Left hindlimb (tissue), 1 donor: ENCODE results near the gene RASA3.

Source experiments
- DNase-seq: peaks from one replicate; pipeline ENCODE4 v3.0.0-alpha.2; 2018

The RASA3 gene

DNA sequence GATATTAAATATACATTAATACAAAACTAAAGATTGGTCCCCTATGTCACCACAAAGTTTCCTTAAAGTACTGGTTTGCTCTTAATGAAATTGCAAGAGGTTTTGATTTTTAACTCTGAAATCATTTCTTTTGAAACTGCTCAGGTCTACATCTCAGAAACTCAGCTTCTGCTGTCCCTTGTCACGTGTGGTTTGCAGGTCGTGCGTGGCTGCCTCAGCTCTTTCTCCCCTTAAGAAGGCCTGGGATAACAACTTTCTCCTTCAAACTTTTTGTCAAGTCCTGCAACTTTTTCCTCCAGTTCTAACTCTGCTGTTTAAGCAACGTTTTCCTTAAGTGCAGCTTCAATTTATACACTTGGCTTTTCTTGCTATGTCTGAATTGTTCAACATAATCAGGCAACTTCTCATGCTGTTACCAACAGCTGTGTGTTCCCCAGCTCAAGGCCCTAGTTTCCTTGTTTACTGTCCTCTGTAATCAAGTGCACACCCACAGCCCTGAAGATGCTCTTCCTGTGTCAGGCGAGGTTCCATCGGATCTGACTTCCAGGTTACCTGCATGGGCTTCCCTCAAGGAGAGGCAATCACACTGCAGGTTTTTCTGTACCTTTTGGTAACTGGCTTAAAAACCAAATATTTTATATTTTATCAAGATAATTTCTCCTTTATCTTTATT, 172.0 kb downstream of the RASA3 start:
- no peak for DNase-seq

DNA sequence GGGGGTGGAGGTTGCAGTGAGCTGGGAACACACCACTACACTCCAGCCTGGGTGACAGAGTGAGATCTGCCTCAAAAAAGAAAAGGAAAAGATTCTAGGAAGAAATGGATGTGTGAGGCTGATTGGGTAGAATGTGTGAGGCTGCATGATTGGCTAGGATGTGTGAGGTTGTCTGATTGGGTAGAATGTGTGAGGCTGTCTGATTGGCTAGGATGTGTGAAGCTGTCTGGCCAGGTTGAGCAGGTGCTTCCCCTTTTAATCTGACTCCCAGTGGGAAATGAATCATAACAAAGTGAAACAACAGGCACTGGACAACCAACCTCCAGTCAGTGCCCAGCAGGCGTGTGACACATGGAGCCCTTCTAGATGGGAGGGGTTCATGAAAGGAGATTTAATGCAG, 173.2 kb downstream of the RASA3 start:
- DNase-seq: no peak

DNA sequence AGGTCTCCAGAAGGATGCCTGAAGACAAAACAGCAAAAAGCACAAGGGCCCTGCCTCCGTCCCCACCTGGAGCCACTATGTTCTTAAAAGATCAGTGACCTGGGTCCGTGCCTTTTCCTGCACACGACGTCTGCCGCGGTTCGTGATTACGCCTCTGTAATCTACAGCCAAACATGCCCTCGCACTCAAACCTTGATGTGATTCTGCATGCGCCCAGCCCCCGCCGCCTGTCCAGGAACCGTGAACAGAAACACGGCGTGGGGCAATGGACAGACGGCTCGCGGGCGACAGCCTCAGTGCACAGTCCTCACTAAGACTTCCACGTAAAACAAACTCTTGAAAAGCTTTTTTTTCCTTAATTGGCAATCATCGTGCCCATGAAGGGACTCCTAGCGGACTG, 174.1 kb downstream of the RASA3 start:
- no peak for DNase-seq

DNA sequence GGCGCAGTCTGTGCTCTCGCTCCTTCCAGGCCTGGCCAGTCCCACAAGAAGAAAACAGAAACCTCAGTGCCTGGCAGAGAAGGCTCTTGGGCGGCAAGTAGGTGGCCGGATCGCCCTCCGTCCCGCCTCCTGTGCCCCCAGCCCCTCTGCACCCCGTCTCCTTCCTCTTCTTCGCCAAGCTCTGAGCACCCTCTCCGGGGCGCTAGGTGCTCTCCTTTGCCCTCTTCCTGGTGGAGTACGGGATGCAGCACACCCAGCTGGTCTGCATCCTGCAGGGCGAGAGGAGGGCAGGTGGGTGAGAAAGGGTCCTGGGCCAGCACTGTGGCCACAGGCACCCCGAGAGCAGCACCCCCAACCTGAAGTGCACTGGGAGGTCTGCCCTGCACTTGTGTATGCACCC, 175.9 kb downstream of the RASA3 start:
- DNase-seq: no peak

DNA sequence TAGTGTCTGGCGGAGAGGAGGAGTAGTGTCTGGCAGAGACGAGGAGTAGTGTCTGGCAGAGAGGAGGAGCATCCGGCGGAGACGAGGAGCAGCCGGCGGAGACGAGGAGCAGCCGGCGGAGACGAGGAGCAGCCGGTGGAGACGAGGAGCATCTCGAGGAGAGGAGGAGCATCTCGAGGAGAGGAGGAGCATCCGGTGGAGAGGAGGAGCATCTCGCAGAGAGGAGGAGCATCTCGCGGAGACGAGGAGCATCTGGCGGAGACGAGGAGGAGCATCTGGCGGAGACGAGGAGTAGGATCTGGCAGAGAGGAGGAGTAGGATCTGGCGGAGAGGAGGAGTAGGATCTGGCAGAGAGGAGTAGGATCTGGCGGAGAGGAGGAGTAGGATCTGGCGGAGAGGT, 176.7 kb downstream of the RASA3 start:
- no peak for DNase-seq

DNA sequence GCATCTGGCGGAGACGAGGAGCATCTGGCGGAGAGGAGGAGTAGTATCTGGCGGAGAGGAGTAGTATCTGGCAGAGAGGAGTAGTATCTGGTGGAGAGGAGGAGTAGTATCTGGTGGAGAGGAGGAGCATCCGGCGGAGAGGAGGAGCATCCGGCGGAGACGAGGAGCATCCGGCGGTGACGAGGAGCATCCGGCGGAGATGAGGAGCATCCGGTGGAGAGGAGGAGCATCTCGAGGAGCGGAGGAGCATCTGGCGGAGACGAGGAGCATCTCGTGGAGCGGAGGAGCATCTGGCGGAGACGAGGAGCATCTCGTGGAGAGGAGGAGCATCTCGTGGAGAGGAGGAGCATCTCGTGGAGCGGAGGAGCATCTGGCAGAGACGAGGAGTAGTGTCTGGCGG, 177.2 kb downstream of the RASA3 start:
- DNase-seq: no peak

DNA sequence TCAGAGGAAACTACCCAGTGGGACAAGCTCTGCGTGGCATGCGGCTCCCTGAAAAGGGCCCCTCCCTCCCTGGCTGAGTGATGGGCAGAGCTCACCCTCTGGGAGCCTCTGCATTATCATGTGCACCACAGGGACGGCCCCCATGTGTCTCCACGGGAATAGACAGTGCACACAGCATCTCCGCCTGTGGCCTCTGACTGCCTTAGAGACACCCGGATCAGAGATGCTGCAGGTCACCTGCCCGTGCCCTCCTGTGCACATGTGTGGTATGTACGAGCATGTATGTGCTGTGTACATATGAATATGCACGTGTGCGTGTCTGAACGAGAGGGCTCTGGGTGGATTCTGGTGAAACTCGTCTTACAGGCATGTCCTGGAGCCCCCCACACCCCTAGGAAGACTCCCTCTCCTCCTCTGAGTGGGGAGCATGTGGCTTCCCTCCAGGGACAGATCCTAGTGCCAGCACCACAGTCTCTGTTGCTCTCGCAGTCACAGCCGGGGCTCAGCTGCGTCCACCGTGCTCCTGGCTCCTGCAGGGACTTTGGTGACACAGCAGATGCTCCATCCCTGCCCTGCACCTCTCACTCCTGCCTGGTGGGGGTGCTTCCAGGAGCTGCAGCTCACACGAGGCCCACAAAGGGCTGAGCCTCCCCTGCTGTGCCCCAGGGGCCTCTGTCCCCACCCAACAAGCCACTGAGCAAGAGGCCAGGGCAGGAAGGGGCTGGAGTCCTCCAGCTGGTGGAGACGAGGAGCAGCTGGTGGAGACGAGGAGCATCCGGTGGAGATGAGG, 178.2 kb downstream of the RASA3 start:
- DNase-seq: peak; percentile 23

DNA sequence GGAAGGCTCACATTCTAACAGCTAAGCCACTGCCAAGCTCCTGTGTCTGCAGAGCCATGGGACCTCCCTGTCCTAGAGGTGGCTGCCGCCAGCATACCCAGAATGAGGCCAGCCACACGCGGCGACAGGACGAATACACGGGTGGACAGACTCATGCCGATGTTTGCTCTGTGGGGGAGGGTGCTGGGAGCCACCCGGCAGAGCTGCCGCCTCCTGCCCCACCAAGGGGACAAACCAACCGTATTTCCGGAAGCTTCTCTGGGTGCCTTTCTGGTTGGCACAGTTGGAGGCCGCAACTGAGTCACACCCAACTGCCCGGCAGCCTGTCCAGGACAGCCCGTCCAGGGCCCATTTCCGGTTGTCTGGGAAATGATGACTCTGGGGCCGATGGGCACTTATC, 178.9 kb downstream of the RASA3 start:
- DNase-seq: peak; percentile 19

DNA sequence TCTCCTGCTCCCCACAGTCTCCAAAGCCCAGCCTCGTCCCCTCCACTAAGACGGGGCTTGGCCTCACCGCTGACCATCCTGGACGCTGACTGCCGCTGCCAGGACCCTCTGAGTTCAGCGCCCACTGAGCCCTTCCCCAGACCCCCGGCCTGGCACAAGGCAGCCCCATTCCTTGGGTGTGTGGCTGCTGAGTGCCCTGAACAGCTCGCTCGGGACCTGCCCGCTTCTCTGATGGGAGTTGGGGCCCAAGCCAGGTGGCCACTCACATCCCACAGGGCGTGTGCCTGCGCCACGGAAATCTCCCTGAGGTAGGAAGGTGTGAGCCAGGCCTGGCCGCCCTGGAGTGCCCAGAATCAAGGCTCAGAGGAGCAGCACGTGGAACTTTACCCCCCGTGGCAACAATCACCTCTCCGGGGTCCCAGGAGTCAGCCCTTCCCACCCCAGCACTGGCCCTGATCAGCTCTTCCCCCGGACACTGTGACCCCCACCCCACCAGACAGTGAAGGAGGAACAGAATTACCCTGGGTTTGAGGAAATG, 179.4 kb downstream of the RASA3 start:
- DNase-seq: peak; percentile 26

DNA sequence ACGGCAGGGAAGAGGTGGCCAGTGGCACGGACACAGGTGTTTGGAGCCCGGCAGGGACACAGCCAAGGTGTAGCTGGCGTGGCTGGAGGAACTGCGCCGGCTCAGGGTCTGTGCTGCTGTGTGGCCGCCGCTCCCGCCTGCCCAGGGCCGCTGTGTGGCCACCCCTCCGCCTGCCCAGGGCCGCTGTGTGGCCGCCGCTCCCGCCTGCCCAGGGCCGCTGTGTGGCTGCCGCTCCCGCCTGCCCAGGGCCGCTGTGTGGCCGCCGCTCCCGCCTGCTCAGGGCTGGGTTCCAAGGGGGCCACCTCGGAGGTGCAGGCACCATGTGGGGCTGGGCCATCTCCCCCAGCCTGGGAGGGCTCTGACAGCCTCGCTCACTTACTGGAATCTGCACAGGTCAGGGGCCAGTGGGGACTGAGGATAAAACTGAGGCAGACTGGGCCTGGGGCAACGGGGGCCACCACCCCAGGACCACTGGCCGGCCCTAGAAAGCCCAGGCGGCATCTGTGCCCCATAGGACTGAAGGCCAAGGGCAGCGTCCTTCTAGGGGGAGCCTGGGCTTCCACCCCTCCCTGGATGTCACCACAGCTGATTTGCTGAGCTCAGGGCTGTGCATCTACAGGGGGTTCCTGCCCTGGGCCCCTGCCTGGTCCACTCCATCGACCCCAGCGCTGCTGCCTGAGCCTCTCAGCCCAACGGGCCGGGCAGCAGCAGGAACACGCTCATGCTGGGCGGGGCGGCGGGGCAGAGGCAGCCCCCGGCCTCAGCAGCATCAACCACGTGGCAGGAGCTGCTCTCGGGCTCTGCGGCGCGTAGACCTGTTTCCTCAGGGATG, 180.1 kb downstream of the RASA3 start:
- peak; percentile 26 for DNase-seq

DNA sequence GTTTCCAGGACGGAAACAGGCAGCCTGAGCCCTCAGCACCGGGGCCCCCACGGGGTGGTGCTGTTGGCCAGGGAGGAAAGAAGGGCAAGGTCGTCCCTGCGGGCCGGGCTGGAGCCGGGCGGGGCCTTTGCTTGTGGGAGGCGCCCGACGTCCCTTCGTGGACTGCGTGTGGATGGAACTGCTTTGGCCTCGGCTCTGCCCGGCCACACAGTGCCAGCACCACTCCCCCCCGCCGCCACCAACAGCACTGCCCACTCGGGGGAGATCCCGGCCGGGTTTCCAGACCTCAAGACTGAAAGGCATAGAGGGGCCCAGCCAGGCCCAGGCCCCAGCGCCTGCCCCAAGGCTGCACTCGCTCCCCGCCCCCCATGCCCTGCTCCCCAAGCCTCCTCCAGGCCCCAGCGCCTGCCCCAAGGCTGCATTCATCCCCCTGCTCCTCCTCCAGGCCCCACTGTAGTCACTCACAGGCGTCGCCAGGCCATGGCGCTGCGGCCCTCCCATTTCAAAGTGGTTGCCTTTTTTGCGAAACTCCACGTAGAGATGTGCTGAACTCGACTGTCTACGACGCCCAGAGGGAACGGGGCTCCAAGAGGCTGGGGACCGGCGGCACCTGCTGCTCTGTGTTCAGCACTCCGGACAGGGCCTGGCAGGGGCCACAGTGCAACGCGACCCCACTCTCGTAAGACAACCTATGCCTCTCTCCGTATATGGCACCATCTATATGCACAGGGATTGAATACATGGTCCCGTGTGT, 181.0 kb downstream of the RASA3 start:
- peak; percentile 83 for DNase-seq

DNA sequence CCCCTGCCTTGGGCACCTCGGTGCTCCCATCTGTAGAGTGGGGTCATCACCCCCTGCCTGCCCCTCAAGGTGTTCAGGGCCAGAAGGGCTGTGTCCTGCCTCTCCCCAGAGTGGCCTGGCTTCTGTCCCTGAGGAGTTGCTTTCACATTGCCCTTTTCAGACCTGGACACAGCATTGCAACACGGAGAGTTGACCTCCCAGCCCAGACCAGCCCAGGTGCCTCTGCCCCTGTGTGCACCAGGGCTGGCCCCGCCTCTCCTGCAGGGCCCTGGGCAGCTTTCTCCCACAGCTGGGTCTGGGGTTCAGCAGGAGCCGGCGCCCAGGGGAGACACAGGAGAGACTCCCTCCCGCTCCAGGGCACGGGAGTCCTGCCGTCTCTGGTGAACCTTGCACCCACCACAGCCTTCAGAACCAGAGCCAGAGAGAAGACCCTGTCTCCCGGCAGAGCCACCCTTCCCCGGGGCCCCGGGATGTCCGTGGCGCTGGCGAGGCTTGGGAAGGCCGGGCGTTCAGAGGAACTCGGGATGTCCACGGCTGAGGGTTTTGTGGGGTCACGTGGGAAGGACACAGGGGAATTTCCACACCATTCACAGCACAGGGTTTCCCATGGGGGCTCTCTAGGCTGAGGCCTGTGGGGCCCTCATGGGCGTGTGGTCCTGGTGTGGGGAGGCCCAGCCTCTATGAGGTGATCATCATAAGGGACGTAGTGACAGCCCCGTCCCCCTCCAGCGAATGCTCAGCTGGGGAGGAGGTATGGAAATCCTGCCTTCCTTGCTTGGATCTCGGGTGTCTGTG, 181.8 kb downstream of the RASA3 start:
- DNase-seq: peak; percentile 9

DNA sequence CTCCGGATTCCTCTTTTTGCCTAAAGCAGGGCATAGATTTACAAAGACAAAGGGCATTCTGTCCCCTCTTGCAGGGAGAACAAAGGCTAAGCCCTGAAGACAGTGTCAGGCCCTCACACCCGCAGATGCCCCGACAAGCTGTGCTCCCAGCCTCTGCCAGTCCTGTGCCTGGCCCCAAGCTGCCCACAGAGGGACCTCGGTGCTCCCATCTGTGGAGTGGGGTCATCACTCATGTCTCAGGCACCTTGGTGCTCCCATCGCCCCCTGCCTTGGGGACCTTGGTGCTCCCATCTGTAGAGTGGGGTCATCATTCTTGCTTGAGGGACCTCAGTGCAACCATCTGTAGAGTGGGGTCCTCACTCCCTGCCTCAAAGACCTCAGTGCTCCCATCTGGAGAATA, 182.9 kb downstream of the RASA3 start:
- peak; percentile 28 for DNase-seq

DNA sequence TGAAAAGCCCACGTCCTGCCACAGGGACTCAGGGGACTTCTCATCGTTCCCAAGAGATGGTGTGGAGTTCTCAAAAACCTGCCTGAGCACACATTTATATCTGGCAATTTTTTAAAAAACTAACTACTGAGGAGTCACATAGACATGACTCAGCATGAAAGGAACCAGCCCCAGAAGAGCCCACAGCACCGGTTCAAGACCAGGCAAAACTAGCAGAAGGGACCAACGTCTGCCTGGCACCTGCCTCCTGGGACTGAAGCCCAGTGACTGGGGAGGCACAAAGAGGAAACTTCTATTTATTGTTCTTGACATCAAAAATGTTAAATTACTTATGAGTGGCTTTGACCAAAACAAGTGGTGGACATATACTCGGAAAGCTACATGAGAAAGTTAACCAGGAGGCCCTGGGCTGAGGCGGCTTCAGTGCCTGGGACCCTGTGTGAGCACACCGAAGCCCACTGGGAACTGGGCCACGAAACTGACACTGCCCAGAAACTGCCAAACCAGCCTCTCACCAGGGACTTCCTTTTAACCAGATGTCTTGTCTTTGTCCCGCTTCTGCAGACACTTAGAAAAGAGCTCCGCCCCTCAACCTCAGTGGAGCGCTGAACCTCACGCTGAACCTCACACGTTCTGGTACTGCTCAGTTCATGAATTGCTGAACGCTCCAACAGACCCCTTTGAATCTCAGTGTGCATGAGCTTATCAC, 184.2 kb downstream of the RASA3 start:
- peak; percentile 16 for DNase-seq

DNA sequence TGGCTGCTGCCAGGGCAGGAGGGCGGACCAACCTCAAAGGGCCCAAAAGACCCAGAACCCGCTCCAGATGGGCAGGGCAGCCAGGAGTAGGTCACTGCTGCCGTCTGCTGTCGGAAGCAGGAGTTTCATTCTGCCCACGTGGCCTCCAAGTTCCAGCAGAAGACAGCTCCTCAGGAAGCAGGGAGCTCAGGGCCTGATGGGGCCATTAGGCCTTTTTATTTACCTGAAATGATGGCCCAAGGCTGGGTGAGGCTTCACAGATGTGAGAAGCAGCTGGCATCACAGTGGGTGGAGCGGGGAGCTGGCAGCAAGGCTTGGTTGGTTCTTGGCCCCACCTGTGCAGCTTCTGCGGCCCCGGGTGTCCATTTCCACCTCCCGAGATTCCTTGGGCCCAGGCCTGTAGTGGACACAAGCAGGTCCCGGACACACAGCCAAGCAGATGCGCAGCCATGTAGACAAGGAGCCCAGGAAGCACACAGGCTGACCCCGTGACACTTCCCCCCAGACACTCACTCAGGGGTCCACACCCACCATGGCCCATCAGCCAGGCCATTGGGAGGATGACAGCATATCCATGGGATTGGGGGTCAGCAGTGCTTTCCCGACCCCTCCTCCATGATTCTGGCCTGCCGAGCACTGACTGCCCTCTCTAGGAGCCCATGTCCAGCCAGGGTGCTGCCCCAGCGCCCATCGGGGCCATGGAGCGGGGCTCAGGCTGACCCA, 185.0 kb downstream of the RASA3 start:
- peak; percentile 70 for DNase-seq

DNA sequence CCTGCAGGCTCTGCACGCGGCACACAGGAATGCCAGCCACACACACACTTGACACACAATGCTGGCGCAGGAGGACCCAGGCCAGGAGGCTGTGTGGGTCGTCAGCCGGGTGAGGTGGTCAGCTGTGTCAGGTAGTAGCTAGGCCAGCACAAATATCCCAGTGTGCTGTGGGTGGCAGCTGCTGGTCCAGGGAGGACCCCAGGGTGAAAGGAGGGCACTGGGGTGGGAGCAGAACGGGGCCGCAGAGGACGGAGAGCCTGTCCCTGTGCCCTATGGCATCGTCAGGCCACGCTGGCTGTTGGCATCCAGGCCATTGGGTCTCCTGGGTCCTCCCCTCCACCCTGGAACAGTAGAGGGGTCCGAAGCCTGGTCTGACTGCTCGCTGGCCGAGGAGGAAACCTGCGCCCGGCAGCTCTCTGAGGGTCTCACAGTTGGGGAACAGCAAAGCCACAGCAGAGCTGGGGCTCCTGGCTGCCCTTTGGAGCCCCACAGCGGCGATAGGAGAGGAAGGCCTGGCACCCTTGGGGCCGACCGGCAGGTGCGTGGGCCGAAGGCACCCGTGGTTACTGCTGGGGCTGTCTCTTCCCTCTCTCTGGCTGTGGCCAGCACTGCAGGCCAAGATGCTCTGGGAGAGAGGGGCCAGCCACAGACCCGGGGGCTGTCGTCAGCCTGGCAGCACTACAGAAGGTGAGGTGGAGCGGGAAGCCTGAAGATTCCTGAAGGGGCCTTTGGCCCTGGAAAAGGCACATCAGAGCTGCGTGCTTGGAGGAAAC, 185.8 kb downstream of the RASA3 start:
- DNase-seq: peak; percentile 31

DNA sequence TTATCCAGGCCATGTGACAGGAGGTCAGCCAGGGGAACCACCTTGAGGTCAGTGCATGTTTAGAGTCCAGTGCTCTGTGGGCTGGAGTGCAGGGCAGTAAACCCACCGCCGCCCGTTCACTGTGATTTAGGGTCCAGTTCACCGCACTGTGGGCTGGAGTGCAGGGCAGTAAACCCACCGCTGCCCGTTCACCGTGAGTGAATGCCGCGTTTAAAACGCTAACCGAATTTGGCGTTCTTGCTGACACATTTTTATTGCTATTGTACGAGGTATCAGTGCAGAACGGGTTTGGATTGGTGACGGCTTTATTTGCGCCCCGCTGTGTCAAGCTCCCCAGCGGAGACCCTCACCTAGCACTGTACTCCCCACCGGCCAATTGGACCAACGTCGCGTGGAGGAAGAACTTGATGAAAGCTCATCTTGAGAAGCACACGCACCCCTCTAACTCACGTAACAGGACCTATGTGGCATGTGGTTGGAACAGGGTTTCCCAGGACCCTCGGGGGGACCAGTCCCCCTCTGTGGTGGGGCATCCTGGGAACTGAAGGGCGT, 186.5 kb downstream of the RASA3 start:
- DNase-seq: peak; percentile 21

DNA sequence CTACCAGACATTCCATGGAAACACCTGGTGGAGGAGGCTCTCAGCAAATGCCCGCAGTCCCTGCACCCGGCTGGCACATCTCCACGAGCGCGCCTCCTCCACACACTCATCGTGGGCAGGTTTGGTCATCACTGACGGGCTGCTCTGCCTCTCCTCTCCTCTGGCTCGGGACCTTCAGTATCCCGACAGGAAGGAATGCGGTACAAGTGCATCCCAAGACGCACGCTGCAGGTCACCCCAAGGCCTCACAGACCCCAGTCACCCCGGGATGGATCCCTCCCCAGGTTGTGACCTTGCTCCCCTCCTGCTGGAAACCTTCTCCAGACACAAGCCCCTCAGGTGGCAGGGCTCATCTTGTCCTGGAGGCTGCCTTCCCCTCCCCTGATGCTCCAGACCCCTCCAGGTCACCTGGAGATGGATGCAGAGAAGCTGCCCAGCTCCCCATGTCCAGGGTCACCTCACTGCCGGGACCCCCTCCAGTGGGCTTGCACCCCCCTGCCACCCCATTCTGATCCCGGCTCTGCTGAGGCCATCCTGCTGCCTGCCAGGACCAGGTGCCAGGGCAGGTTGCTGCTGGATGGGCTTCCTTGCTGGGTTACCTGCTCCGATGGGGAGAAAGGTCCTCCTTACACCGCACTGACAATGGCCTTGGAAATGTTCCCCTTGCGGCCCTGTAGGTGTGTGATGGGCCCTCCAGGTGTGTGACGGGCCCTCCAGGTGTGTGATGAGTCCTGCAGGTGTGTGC, 188.4 kb downstream of the RASA3 start:
- DNase-seq: peak; percentile 24
